ENCODE data around the gene KLF7.

Gene KLF7

GRCh38 chr2:207149249-207150213 is 16.2 kb downstream of the KLF7 start:
- no peak for DNase-seq (ENCODE audit: low read depth in 2 of 2)

GRCh38 chr2:207148020-207148419 is 17.7 kb downstream of the KLF7 start:
- no peak for DNase-seq (ENCODE audit: low read depth in 2 of 2)

GRCh38 chr2:207144173-207144785 is 21.5 kb downstream of the KLF7 start:
- no peak for DNase-seq (ENCODE audit: low read depth in 2 of 2)

GRCh38 chr2:207143215-207144172 is 22.3 kb downstream of the KLF7 start:
- DNase-seq (ENCODE audit: low read depth in 2 of 2), result no peak

GRCh38 chr2:207142461-207142860 is 23.3 kb downstream of the KLF7 start:
- no peak for DNase-seq (ENCODE audit: low read depth in 2 of 2)

GRCh38 chr2:207141386-207141785 is 24.4 kb downstream of the KLF7 start:
- DNase-seq (ENCODE audit: low read depth in 2 of 2), result no peak

GRCh38 chr2:207140265-207140664 is 25.5 kb downstream of the KLF7 start:
- DNase-seq (ENCODE audit: low read depth in 2 of 2), result no peak

- DNase-seq (ENCODE audit: low read depth in 2 of 2), result no peak
Observed at GRCh38 chr2:207139552-207139951, 26.2 kb downstream of the KLF7 start.

GRCh38 chr2:207138627-207139297 is 27.0 kb downstream of the KLF7 start:
- DNase-seq (ENCODE audit: low read depth in 2 of 2), result no peak

GRCh38 chr2:207137596-207138337 is 28.0 kb downstream of the KLF7 start:
- DNase-seq (ENCODE audit: low read depth in 2 of 2), result no peak

GRCh38 chr2:207136874-207137273 is 28.9 kb downstream of the KLF7 start:
- DNase-seq (ENCODE audit: low read depth in 2 of 2), result no peak

- no peak for DNase-seq (ENCODE audit: low read depth in 2 of 2)
Observed at GRCh38 chr2:207135801-207136457, 29.8 kb downstream of the KLF7 start.

- no peak for DNase-seq (ENCODE audit: low read depth in 2 of 2)
Observed at GRCh38 chr2:207135340-207135739, 30.4 kb downstream of the KLF7 start.

GRCh38 chr2:207133820-207134519 is 31.8 kb downstream of the KLF7 start:
- no peak for DNase-seq (ENCODE audit: low read depth in 2 of 2)

GRCh38 chr2:207133458-207133819 is 32.3 kb downstream of the KLF7 start:
- no peak for DNase-seq (ENCODE audit: low read depth in 2 of 2)

GRCh38 chr2:207132019-207132418 is 33.7 kb downstream of the KLF7 start:
- DNase-seq (ENCODE audit: low read depth in 2 of 2), result no peak

GRCh38 chr2:207131594-207131993 is 34.2 kb downstream of the KLF7 start:
- DNase-seq (ENCODE audit: low read depth in 2 of 2), result no peak

GRCh38 chr2:207130958-207131521 is 34.7 kb downstream of the KLF7 start:
- no peak for DNase-seq (ENCODE audit: low read depth in 2 of 2)

GRCh38 chr2:207129821-207130220 is 35.9 kb downstream of the KLF7 start:
- DNase-seq (ENCODE audit: low read depth in 2 of 2), result no peak

Measured in stimulated activated CD8-positive, alpha-beta memory T cell treated with anti-CD3 and anti-CD28 coated beads, Interleukin-2, amount 100 ng/mL, for 1 hour (primary cell).